Right kidney (tissue), 1 donor: Measurements from ENCODE around the gene MCF2L2.
"Not testable (repeated sequence)": the region's sequence is repeated elsewhere in the genome, so short reads cannot be mapped to it uniquely, and the experiment has no call there.

Experiments used
- DNase-seq: peaks from one replicate; pipeline ENCODE4 v3.0.0-alpha.2; 2016

MCF2L2 gene

GRCh38 chr3:183230826-183231225 lies 197.6 kb downstream of the MCF2L2 start:
- DNase-seq, result no peak

DNA sequence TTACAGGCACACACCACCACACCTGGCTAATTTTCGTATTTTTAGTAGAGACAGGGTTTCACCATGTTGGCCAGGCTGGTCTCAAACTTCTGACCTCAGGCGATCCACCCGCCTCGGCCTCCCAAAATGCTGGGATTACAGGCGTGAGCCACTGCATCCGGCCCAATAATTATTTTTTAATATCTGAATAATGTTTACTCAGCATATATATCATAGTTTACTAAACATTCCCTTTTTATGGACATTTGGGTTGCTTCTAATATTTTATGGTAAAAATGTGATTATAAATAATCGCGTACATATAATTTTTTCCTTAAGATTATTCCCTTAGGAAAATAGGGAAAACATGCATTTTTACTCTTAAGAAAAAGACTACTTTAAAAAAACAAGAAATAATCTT lies 198.2 kb downstream of the MCF2L2 start:
- DNase-seq, result not testable (repeated sequence)

DNA sequence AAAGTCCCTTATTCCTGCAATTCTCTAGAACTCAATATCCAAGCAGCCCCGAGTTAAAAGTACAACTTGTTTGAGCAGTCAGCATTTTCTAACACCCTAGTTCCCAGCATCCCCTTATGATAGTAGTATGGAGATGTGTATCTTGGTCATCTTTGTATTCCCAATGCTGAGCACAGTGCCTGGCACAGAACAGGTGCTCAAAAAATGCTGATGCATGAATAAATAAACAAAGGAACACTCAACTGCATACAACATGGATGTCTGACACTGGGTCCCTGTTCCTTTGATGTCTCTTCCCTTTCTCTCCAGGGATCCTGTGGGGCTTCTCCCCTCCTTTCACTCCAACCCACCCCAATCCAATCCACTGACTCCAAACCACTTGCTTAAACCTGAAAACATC lies 199.2 kb downstream of the MCF2L2 start:
- no peak for DNase-seq

- no peak for DNase-seq
These were observed 200.8 kb downstream of the MCF2L2 start for GRCh38 chr3:183227586-183227985.

DNA sequence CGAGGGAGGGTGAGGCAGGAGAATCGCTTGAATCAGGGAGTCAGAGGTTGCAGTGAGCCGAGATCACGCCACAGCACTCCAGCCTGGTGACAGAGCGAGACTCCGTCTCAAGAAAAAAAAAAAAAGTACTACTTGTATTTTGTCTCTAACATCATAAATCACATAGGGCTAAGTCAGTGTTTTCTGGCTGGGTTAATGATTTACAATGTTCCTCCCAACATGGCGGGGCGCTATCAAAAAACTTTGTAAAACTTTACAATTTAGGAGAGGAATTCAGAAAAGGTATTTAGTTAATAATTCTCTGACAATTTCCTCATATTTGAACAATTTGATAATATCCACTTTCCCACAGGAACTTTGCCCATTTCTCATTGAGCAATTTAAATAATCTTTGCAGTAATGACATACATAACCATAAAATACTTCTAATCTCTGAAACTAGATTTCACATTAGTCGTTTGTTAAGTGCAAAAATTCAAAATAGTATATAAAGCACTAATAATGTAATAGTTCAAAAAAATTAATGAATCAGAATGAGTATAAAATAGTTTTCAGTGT lies 202.0 kb downstream of the MCF2L2 start:
- DNase-seq, result no peak

- DNase-seq, result no peak
These were observed 204.0 kb downstream of the MCF2L2 start for GRCh38 chr3:183224180-183224970.

- no peak for DNase-seq
These were observed 205.7 kb downstream of the MCF2L2 start for GRCh38 chr3:183222631-183223235.

DNA sequence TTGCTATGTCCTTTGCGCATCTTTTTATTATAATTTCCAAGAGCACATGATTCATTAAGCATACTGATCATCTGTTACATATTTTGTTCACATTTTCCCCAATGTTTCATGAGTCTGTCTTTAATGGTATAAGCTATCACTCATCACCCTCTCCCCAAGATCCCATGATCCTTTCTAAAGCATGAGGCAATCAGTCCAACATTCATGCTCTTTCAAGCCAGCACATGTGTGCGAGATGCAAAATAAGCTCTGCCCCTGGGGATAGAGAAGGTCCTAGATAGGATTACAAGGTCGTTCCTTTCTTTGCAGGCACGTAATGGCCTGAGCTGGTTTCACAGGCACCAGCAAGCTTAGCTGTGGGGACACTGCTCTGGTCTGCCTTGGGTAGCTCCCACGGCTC lies 207.6 kb downstream of the MCF2L2 start:
- DNase-seq, result no peak

GRCh38 chr3:183218826-183219225 lies 209.6 kb downstream of the MCF2L2 start:
- DNase-seq, result no peak

DNA sequence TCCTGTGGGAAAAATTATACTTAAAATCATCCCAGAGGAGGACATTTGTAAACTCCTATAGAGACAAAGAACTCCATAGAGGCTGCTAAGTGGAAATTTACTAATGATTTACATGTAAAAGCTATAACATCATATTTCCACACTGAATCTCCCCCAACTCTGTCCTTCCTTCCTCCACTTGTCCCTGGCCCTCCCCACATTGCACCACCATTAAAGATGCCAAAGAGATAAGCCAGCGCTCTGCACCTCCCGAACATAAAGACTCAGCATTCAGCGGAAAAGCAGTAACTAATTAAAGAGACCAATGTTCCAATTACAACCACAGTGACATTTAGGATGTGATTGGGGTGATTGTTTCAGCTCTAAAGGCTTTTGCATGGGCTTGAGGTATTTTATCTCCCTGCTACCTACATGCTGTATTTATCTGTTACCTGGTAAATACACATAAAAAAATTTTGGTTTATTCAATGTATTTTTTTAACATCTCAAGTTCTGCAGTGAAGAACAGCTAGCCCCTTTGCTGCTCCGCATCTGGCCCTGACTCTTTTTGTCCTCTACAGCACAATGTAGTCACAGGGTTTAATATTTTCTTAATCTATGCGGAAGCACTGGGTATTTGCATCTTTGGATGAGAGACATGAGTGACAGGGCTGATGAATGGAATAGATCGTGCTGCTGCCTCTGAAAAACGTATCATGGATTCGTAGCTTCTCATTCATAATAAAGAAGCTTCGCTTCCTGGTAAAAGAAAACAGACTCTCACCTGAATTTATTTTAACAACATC lies 210.7 kb downstream of the MCF2L2 start:
- no peak for DNase-seq

DNA sequence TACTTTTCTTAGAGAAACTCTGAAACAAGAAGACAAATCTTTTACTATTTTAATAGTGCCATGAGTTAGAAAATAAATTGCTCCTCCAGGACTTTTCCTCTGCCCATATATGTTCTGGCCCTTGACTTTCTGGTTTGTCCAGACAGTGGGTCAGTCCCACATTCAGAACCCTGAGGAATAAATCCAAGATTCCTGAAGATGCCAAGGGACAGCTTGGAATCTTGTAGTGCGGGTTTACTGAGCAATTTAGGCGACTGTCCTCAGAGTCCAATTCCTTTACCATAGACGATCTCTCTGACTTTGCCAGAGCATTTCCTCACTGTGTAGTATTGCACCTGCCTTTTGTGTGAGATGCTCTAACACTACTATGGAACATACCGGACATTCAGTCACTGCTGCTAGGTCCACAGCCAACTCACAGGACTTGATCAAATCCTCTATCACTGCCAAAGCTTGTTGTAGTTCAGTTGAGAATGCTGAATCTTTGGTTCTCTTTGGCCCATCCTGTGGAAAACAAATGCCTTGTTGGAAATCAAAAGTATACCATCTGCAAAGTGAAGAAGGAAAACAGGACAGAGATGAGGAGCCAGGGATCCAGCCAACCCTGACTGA lies 212.7 kb downstream of the MCF2L2 start:
- no peak for DNase-seq

- no peak for DNase-seq
These were observed 214.2 kb downstream of the MCF2L2 start for GRCh38 chr3:183214277-183214612.

DNA sequence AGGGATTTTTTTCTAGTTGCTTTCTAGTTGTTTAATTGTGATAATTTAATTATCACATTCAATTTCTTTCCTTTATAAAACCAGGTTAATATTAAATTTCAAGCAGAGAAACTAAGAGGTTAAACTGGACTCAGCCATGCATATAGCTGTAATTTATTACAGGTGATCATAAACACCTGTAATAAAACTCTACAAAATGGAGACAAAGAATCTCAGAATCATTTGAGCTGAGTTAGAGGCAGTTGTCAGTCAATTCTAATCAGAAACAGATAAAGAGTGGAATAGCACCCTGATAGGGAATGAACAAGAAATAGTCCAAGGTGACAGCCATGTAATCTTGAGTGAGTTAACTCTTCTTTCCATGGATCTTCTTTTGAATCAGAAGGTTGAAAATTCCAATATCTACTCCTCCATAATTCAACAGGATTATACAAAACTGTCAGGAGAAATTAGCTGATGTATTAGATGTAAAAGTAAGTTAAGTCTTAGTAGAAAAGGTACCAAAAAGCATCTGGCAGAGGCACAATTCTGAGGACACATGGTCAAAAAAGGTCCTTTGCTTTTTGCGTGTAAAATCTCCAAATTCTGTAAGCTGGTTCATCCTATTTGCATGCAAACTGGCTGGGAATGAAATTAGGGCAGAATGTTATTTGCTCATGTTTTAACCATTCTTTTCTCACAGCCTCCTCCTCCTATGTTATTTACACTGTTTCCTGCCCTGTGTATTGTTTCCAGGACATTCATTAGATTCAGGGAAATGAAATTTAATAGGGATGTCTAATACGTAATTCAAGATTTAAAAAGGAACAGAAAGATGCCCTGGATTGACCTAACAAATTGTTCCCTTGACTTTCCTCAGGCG lies 214.8 kb downstream of the MCF2L2 start:
- DNase-seq, result no peak

DNA sequence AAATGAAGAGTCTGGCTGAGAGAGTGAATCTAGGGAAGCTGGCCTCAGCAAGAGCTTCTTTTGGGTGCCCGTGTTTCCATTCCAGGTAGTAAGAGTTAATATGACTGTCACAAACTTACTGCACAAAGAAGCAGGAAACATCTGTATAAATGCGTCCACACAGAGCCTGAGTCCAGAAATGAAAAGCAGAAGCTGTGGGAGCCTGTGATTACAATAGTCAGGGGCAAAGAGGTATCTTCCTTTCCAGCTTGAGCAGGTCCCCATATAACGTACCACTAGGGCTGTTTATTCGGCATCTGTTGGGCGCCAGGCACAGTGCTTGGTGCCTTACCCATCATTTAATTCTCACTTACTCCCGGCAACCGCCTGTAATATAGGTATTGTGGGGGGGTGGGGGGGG lies 215.9 kb downstream of the MCF2L2 start:
- DNase-seq, result no peak

- no peak for DNase-seq
These were observed 216.3 kb downstream of the MCF2L2 start for GRCh38 chr3:183212096-183212495.

GRCh38 chr3:183211352-183211751 lies 217.1 kb downstream of the MCF2L2 start:
- no peak for DNase-seq

DNA sequence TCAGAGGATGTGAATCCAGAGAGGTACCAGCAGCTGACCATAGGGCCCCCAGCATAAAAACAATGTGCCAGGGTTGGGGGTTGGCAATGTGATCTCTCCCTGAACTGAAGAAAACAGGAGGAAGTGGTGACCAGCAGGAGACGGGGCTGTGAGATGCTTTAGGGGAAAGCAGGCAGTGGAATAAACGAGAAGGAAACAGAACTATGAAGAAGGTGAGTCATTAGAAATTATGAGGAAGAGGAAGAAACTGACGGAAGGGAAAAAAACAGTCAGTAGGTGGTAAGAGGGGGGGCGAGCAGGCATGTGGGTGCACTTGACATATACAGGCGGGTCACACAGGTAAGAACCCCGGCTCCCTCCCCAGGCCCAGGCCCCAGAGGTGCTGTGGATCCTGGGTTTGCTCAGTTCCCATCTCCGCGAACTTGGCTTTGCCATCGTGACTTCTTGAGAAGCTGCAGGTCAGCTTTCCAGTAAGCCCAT lies 217.5 kb downstream of the MCF2L2 start:
- no peak for DNase-seq

DNA sequence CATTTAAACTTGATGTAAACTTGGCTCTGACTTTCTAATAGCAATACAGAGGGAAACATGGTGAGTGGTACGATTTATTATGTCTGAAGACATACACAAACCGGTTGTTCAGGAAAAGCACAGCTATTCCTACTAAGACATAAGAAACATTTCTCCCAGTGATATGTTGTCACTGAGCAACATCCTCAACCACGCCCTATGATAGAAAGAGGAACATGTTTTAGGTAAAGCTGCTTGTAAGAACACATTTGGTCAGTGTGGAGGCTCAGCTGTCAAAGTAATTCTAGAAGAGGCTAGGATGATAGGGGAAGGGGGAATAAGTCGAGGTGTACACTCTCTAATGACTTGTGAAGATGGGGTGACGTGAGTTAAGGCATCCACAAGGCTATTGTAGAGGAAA lies 218.1 kb downstream of the MCF2L2 start:
- no peak for DNase-seq

GRCh38 chr3:183208800-183209199 lies 219.6 kb downstream of the MCF2L2 start:
- no peak for DNase-seq

GRCh38 chr3:183208260-183208659 lies 220.2 kb downstream of the MCF2L2 start:
- DNase-seq, result no peak

- DNase-seq, result no peak
These were observed 224.7 kb downstream of the MCF2L2 start for GRCh38 chr3:183203670-183204069.
